HEK293T (cell line): Measurements from ENCODE around the gene LRRC17.
"Not testable (repeated sequence)": the region's sequence is repeated elsewhere in the genome, so short reads cannot be mapped to it uniquely, and the experiment has no call there.

Experiments used
- ARNT ChIP-seq: fragments of 450-650 bp; IDR thresholded peaks from 2 replicates; pipeline ENCODE4 v1.6.1; 2017; ENCODE audit warnings: mild to moderate bottlenecking
- BHLHE40 ChIP-seq: fragments of 450-650 bp; IDR thresholded peaks from 2 replicates; pipeline ENCODE4 v1.6.1; 2016; ENCODE audit warnings: mild to moderate bottlenecking, moderate library complexity, borderline replicate concordance
- CTBP1 ChIP-seq: fragments of 450-650 bp; IDR thresholded peaks from 2 replicates; pipeline ENCODE4 v1.6.1; 2016; ENCODE audit warnings: borderline replicate concordance
- FOXK2 ChIP-seq: fragments of 450-650 bp; IDR thresholded peaks from 2 replicates; pipeline ENCODE4 v1.6.1; 2016; ENCODE audit warnings: mild to moderate bottlenecking
- L3MBTL2 ChIP-seq: fragments of 450-650 bp; conservative IDR thresholded peaks from 2 replicates; pipeline ENCODE4 v1.6.1; 2016; ENCODE audit warnings: mild to moderate bottlenecking
- SP1 ChIP-seq: fragments of 450-650 bp; IDR thresholded peaks from 2 replicates; pipeline ENCODE4 v1.6.1; 2017
- SUZ12 ChIP-seq: fragments of 450-650 bp; IDR thresholded peaks from 2 replicates; pipeline ENCODE4 v1.6.1; 2016; ENCODE audit warnings: mild to moderate bottlenecking

GRCh38 chr7:102958004-102958403 is 45.2 kb downstream of the LRRC17 start:
- not testable (repeated sequence) for TF ChIP-seq FOXK2, SP1, SUZ12, L3MBTL2, ARNT, CTBP1, BHLHE40
